HG02981 (cell line): Measurements from ENCODE around the gene POLR3K.

Experiments used
- ATAC-seq: cut with Tn5 transposase; IDR thresholded peaks from one replicate; pipeline ENCODE4 v1.9.1; 2021; ENCODE audit warnings: mild to moderate bottlenecking, moderate library complexity; ENCODE audit not compliant: unreplicated experiment

Gene POLR3K

DNA sequence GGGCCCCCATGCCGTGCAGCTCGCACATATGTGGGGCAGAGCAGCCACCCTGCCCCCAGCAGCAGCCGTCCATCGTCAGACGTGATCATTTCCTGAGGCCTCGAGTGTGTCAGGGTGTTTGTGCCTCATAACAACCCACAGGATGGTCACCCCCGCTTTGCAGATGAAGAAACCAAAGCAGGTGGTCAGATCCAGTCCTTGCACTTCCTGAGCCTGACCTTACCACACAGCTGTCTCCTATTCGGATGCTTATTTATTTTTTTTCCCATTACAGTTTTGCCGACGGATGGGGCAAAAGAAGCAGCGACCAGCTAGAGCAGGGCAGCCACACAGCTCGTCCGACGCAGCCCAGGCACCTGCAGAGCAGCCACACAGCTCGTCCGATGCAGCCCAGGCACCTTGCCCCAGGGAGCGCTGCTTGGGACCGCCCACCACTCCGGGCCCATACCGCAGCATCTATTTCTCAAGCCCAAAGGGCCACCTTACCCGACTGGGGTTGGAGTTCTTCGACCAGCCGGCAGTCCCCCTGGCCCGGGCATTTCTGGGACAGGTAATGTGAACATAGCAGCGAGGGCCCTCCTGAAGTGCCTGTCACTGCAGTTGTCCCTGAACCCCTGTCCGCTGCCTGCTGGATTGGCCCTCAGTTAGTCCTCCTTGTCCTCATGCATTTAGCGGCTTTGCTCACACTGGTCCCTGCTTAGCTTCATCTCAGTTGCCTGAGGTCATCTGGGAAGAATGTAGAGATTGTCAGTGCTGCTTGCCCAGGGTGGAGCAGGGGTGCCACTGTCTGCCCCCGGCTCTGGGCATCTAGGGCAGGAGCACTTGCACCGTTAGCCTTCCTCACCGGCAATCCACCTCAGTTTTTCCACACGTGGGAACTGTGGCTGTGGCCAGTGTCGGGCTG is 26.0 kb upstream of the POLR3K start:
- no peak for ATAC-seq

DNA sequence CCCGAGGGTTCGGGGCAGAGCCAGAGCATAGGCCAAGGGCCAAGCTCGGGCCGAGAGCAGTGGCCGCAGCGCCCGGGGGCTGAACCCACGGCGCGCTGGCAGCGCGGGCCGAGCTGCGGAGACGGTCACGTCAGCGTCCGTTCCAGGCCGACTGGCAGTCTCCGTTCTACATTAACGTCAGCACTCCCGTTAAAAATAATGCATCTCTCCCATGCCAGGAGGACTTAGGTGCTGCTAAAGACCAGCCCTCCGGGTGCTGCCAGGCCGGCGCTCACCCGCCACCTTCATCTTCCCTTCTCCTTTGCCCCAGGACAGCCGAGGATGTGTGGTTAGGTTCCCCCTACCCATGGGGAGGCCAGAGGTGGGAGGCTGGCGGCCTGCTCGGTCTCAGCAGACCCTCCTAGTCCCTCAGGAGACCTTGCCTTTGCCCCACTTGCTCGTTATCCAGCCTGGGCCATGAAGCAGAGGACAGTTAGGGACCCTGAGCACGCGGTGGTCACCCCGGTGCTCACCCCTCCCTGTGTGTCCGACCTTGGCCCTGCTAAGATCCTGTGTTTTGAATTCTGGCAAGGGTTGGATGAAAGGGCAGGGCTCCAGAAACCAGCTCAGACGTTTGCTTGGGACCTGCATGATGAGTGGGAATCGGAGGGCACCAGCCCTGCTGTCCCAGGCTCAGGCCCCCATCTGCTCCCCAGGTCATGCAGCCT is 25.2 kb upstream of the POLR3K start:
- ATAC-seq: peak; percentile 11

DNA sequence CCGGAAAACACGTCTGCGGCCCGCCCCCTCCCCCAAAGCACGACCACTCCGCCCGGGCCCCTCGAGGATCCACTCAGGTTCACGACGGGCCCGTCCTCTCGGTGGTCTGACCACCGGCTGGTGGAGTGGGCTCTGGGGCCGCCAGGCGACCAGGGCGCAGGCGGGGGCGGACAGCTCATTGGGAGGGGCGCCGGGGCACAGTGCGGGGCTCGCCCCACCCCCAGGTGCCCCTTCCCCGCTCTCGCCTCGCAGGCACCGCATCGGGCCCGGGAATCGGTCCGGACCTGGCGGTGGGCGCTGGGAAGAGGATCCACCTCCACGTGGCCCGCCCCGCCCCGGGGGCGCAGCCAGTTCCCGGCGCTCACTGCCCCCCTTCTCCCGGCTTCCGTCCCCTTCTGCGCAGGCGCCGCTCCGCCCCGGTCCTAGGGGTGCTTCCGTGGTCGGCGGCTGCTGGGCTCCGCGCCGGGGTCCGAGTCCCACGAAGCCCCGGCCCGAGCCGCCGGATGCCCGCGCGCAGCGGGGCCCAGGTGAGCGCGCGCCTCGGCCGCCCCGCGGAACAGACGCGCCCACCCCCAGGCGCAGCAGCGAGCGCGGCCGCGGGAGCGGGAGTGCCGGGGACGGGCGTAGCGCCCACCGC is 24.5 kb upstream of the POLR3K start, which contains the start of gene MPG:
Gene MPG, plus strand, starts transcription at position 419 of the 637 bp plus-strand sequence. Its CDS starts 85 bp downstream, at position 504.
- ATAC-seq: peak; percentile 68

DNA sequence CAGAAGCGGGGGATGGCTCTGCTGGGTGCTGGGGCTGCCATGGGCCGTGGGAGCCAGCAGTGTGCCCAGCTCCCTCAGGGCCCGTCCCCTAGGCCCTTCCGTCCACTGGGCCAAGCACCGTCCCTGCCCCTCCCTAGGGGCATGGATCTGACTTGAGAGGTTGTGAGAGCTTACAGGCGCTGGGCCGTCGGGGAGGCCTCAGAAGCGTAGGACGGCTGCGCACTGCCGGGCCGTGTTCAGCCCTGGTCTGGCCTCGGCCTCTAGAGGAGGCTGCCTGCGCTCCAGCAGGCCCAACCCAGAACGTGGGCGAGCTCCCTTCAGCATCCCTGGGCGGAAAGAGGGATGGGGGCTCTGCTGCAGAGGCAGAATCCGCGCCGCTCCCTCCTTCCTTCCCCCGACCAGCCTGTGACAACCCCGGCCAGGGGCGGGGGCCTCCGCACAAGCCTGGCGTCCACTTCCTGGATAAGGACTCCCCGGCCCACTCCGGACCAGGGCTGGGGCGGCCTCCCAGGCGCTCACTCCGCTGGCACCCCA is 23.9 kb upstream of the POLR3K start:
- no peak for ATAC-seq

DNA sequence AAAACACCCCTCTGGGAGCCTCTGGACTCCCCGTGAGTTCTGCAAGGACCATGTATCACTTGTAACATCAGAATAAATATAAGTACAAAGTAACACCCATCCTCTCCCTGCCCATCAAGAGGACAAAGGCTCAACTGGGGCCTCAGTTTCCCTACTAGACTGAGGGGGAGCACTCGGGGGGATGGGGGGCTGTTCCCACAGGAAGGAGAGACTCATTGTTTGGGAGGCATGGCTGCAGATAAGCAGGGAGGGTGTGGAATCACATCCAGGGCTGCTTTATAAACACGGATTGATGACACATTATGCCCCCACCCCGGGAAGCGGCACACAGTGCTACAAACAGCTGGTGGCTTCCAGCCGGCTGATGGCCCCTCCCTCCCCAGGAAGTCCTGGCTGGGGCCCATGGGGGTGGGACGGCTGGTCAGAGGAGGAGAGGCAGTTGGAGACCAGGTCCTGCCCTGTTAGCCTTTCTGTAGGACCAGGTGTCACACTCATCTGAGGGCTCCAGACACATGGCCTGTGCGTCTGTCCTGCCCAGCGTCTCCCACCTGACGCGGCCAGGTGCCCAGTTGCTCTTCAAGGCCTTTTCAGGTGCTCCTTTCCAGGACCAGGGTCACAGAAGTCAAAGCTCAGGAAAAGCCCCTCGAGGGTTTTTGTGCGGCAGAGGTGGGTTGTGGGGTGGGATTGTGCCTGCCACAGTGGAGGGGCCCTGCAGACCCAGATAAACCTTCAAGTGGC is 23.3 kb upstream of the POLR3K start:
- no peak for ATAC-seq

DNA sequence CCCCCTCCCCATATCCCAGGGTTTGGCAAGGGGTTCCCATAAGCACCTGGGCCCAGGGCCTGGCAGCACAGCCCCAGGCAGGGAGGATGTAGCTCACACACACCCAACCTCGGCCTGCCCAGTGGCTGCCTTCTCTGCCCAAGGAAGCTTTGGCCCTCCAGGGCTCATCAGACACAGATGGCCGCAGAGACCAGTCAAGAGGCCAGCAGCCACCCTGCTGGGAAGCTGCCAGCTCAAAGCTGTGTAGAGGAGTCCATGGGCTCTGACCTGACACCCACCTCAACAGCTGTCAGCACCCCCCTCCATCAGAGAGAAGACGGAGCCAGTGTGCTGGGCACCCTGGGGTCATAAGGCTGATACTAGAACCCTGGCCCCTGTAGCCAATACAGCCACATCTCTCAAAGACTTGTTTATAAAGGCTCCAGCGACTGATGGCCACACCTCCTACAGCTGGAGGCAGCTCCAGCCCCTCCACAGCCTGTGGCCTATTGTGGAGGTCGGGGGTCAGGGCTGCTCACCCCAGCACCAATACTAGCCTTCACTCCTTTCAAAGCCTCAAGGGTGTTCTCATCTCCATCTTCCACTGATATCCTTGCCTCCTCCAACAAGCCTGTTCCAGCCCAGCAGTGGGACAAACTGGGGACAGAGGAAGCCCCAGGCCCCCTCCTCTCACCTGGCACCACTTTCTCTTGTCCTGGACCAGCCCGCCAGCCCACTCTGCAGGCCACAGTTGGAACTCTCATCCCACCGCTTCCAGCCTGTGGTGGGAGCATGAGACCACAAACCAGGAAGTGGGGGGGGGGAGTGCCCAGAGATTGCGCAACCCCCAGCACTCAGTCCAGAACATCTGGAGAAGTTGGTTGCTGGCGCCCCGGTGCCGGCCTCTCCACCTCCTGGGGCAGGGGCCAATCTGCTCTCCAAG is 22.4 kb upstream of the POLR3K start:
- ATAC-seq: no peak

DNA sequence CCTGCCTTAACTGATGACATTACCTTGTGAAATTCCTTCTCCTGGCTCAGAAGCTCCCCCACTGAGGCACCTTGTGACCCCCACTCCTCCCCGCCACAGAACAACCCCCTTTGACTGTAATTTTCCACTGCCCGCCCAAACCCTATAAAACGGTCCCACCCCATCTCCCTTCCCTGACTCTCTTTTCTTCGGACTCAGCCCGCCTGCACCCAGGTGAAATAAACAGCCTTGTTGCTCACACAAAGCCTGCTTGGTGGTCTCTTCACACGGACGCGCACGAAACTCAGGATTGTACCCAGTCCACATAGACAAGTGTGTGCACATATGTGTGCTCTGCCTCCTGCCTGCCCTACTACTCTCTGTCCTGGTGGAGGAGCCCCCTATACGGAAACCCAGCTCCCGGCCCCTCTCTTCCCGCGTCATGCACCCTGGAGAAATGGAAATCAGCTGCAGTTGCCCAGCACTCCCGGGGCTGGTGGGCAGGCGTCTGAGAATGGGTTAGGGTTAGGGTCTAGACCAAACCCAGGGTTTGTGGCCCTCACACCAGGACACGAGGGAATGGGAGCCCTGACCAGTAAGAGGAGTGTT is 21.4 kb upstream of the POLR3K start:
- no peak for ATAC-seq

DNA sequence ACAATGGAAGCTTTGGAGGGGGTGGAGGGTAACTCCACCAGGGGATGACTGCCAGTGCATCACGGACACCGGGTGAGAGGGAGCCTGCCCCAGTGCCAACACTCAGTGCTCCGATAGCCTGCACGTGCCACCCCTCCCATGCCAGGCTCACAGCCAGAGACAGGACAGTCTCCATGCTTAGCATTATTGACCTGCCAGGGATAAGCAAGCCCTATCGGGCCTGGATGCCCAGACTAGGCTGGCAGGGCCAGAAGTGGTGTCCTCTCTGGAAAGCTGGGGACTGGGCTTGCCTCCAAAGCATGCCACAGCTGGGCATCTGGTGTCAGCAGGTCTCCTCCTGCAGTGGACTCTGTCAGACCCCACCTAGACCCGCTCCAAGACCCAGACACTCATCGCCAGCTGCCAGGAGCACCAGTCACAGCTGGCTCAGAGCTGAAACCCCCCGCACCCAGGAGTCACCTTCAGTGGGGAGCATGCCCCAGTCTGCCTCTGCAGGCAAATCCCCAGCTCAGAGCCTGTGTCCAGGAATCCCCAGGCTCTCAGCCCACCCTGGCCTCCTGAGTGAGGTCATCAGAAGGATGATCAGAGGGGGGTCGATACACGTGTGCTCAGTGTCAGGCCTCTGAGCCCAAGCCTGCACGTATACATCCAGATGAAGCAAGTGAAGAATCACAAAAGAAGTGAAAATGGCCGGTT is 20.8 kb upstream of the POLR3K start:
- ATAC-seq: no peak

DNA sequence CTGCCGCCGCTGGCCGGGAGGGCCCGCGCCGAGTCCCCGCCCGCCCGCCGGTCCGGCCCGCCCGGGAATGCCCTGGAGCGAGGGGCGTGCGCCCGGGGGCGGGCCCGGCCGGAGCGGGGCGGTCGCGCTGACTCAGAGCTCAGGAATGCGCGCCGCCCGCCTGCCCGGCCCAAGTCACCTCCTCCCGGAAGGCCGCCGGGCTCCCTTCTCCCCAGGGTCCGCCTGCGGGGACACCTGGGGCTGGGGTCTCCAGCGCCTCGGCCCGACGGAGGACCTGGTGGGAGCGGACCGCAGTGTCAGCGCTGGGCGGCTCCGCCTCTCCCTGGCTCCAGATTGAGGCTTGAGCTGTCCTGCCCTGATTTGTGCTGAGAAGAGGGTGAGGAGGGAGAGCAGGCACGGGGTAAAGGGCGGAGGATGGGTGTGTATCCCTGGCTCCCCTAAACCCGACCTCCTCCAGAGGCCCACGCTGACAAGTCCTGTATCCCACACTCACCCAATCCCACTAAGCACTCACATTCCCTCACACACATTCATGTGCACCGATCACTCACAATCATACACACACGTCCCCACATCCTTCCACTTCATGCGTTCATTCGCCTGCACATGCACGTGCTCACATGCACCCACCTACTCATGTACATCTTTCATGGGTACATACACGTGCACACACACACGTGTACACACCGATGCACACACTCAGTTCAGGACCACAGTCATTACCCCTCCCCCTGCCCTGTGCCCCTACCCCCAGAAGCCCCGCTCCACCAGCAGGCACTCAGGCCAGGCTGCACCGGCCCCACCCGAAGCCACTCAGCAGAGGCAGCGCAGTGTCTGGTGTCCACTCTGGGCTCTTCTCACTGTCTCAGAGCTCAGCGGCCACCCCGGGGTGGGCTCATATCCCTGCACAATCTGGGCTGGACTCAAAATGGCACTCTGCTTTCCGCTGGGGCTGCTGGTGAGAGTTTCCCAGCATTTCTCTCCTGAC is 19.4 kb upstream of the POLR3K start, which contains the start of gene RHBDF1:
Gene RHBDF1, minus strand, starts transcription at position 71 of the 988 bp plus-strand sequence. CDS start 7,616 bp downstream, outside the sequence.
- ATAC-seq: no peak

DNA sequence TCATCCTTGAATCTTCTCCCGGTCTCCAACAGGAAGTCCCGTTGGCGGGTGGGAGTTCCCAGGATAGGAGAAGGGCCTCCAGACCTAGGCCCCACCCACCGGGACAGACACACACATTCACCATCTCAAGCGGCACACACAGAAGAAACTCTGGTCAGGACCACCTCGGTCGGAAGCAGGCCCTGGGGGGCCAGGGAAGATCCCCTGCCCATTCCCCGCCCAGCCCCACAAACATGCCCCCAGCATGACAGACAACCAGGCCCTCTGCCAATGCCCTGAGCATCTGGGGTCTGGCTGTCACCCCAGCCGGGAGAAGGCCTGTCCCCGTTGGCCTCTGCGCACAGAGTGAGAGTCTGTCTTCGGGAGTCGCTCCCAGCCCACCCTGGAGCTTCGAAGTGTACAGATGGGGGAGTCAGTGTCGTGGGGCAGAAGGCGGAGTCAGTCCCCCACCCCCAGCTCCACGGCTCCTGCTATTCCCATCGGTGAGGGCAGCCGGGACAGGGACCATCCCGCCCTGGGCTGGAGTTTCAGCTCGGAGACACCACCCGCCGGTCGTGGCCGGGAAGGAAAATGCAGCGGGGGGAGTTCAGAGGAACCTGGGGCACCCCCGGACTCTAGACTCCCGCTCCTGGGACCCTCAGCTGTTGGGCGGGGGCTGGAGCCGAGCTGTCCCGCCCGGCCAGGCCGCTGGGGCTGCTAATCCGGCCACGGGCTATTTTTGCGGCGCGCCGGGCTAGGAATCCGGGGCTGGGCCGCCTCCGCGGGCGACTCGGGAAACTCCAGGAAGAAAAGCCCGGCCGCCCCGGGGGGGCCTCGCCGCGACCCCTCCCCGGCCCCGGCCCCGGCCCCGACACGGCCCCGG is 18.4 kb upstream of the POLR3K start:
- ATAC-seq: no peak

DNA sequence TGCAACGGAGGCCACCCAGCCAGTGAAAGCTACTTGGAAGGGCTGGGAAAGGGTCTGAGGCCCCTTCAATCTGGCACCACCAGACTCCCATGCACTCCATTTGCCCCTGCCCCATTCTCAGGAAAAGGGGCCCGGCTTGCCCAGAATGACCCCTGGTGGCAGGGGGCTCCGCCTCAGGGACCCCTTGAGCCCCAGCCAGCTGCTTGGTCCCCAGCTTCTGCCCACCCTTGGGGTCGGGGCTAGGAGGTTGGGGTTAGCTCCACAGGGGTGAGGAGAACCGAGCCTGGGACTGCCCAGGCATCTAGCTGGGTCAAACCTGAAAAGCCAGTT is 17.8 kb upstream of the POLR3K start:
- ATAC-seq: no peak

DNA sequence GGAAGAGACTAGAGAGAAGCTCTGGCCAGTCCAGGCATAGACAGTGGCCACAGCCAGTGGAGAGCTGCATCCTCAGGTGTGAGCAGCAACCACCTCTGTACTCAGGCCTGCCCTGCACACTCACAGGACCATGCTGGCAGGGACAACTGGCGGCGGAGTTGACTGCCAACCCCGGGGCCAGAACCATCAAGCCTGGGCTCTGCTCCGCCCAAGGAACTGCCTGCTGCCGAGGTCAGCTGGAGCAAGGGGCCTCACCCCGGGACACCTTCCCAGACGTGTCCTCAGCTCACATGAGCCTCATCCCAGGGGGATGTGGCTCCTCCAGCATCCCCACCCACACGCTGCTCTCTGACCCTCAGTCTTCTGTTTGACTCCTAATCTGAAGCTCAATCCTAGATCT is 15.8 kb upstream of the POLR3K start:
- no peak for ATAC-seq

DNA sequence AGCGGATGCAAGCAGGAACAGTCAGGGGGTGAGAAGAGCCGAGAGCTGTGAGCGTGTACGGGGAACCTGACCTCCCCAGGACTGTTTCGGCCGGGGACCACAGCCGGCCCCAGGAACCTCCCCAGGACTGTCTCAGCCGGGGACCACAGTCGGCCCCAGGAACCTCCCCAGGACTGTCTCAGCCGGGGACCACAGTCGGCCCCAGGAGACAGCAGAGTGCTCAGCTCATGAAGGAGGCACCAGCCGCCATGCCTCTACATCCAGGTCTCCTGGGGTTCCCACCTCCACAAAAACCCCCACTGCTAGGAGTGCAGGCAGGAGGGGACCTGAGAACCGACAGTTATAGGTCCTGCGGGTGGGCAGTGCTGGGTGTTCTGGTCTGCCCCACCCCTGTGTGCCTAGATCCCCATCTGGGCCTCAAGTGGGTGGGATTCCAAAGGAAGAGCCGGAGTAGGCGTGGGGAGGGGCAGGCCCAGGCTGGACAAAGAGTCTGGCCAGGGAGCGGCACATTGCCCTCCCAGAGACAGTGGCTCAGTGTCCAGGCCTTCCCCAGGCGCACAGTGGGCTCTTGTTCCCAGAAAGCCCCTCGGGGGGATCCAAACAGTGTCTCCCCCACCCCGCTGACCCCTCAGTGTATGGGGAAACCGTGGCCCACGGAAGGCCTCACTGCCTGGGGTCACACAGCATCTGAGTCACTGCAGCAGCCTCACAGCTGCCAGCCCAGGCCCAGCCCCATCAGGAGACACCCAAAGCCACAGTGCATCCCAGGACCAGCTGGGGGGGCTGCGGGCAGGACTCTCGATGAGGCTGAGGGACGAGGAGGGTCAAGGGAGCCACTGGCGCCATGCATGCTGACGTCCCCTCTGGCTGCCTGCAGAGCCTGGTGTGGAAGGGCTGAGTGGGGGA is 14.7 kb upstream of the POLR3K start:
- ATAC-seq: no peak

DNA sequence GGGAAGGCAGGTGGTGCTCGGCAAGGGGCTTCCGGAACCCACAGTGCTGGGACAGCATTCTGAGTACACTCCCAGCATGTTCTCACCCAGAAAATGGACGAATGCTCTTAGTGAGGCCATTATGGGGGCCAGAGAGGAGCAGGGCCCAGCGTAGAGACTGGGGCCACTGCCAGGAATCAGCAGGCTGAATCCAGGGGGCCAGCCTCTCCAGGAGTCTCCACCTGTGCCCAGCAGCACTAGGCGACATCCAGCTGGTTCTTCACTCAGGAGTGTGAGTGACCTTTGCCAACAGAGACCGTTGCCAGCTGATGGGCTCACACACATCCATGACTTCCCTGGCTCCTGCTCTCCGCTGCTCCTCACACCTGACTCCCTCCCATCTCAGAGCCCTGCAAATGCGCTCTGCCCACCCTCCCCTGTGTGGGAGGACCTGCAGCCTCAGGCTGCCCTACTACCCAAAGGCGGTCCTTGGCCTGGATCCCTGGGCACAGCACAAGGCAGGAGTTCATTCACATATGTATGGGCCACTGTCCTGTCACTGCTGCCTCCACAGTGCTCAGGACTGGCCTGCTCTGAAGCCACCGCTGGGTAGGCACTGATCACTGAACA is 13.9 kb upstream of the POLR3K start:
- no peak for ATAC-seq
